IMR-90 (cell line): ENCODE data around the gene PRSS56. TPM values are rescaled to one million over a fixed set of nuclear protein-coding genes. Genes with fewer than 3 reads are reported as not detected.

Experiments
- ATAC-seq: fragments of 200-7000 bp; cut with Tn5 transposase; 2 replicates; pipeline ENCODE4 v1.9.1; 2020; ENCODE audit warnings: low read depth, mild to moderate bottlenecking, moderate library complexity
- BruUV-seq: library from RNA; stranded (reverse); fragments of 400-500 nt; replicated peaks from 2 replicates; lab custom pipeline; 2021; lab: Mats Ljungman, UMichigan
- CTCF ChIA-PET: fragments of 300-600 bp; formaldehyde crosslinking; extraction: SDS; loops from one replicate; lab custom pipeline; 2021; ENCODE audit warnings: antibody characterized with exemption; lab: Yijun Ruan, JAX
- POLR2A ChIA-PET: fragments of 300-600 bp; sonication (Branson Sonifier 250); formaldehyde crosslinking; loops from one replicate; lab custom pipeline; 2022; ENCODE audit warnings: antibody characterized with exemption; ENCODE audit not compliant: unreplicated experiment; lab: Charles Lee
- DNase-seq: peaks from one replicate; pipeline ENCODE4 v3.0.0; 2013
- H2AFZ ChIP-seq: replicated peaks from 2 replicates; pipeline ENCODE3; 2013; ENCODE audit warnings: low read length, mild to moderate bottlenecking; ENCODE audit not compliant: poor library complexity
- H2AK5ac ChIP-seq: 2 replicates; pipeline ENCODE4 v1.6.1; 2013; ENCODE audit warnings: low read depth, low read length, inconsistent platforms
- H2AK9ac ChIP-seq: replicated peaks from 2 replicates; pipeline ENCODE3; 2013; ENCODE audit warnings: mild to moderate bottlenecking, low read depth, low read length, moderate library complexity; ENCODE audit not compliant: poor library complexity
- H2BK120ac ChIP-seq: 2 replicates; pipeline ENCODE4 v1.6.1; 2013; ENCODE audit warnings: low read depth, low read length, inconsistent platforms
- H2BK15ac ChIP-seq: 3 replicates; pipeline ENCODE4 v1.6.1; 2013; ENCODE audit warnings: low read depth, low read length, inconsistent platforms
- H2BK20ac ChIP-seq: 2 replicates; pipeline ENCODE4 v1.6.1; 2013; ENCODE audit warnings: low read depth, mild to moderate bottlenecking, inconsistent platforms, low read length, moderate library complexity
- H2BK5ac ChIP-seq: 2 replicates; pipeline ENCODE4 v1.6.1; 2013; ENCODE audit warnings: mild to moderate bottlenecking, low read depth, low read length, inconsistent platforms; ENCODE audit not compliant: poor library complexity, severe bottlenecking
- H3K14ac ChIP-seq: replicated peaks from 2 replicates; pipeline ENCODE4 v1.6.1; 2013; ENCODE audit warnings: low read depth, low read length, inconsistent platforms
- H3K18ac ChIP-seq: 2 replicates; pipeline ENCODE4 v1.6.1; 2013; ENCODE audit warnings: low read depth, low read length, control low read depth
- H3K23ac ChIP-seq: 2 replicates; pipeline ENCODE4 v1.6.1; 2013; ENCODE audit warnings: low read depth, low read length, inconsistent platforms
- H3K27ac ChIP-seq: 2 replicates; pipeline ENCODE4 v1.5.1; 2013; ENCODE audit warnings: mild to moderate bottlenecking, control low read depth, low read length; ENCODE audit not compliant: insufficient read depth
- H3K27me3 ChIP-seq: 2 replicates; pipeline ENCODE4 v1.6.1; 2013; ENCODE audit warnings: low read length; ENCODE audit not compliant: control insufficient read depth, insufficient read depth
- H3K36me3 ChIP-seq: 2 replicates; pipeline ENCODE4 v1.6.1; 2013; ENCODE audit warnings: low read length, mixed read lengths; ENCODE audit not compliant: control insufficient read depth, insufficient read depth
- H3K4ac ChIP-seq: 2 replicates; pipeline ENCODE4 v1.6.1; 2013; ENCODE audit warnings: low read depth, low read length, inconsistent platforms
- H3K4me1 ChIP-seq: 2 replicates; pipeline ENCODE4 v1.6.1; 2013; ENCODE audit warnings: low read length, mixed read lengths; ENCODE audit not compliant: control insufficient read depth, insufficient read depth
- H3K4me2 ChIP-seq: 2 replicates; pipeline ENCODE4 v1.6.1; 2013; ENCODE audit warnings: low read depth, mild to moderate bottlenecking, control low read depth, low read length, moderate library complexity
- H3K4me3 ChIP-seq: 2 replicates; pipeline ENCODE4 v1.5.1; 2013; ENCODE audit warnings: low read depth, mild to moderate bottlenecking, control low read depth, low read length, moderate library complexity; ENCODE audit not compliant: insufficient read depth
- H3K56ac ChIP-seq: 2 replicates; pipeline ENCODE4 v1.6.1; 2013; ENCODE audit warnings: low read length, inconsistent platforms; ENCODE audit not compliant: insufficient read depth; ENCODE audit errors: extremely low read depth
- H3K79me1 ChIP-seq, 2 experiments: 2 replicates each; pipeline ENCODE4 v1.6.1; 2013; ENCODE audit warnings: low read length in 2 of 2, inconsistent platforms in 1 of 2, low read depth in 1 of 2
- H3K9ac ChIP-seq: 2 replicates; pipeline ENCODE4 v1.6.1; 2013; ENCODE audit warnings: low read depth, low read length, control low read depth
- H3K9me1 ChIP-seq: 2 replicates; pipeline ENCODE4 v1.6.1; 2013; ENCODE audit warnings: low read length, inconsistent platforms; ENCODE audit not compliant: insufficient read depth
- H3K9me3 ChIP-seq: 2 replicates; pipeline ENCODE4 v1.6.1; 2013; ENCODE audit warnings: low read length; ENCODE audit not compliant: control insufficient read depth, insufficient read depth
- H4K20me1 ChIP-seq: 2 replicates; pipeline ENCODE4 v1.6.1; 2013; ENCODE audit warnings: low read length, inconsistent platforms; ENCODE audit not compliant: insufficient read depth
- H4K5ac ChIP-seq: 2 replicates; pipeline ENCODE4 v1.6.1; 2013; ENCODE audit warnings: mild to moderate bottlenecking, low read depth, low read length, control low read depth
- H4K8ac ChIP-seq, 2 experiments: 2 replicates each; pipeline ENCODE4 v1.6.1; 2013; ENCODE audit warnings: low read depth in 2 of 2, low read length in 2 of 2, control low read depth in 1 of 2, inconsistent platforms in 1 of 2
- H4K91ac ChIP-seq: 2 replicates; pipeline ENCODE4 v1.6.1; 2013; ENCODE audit warnings: low read depth, low read length, inconsistent platforms; ENCODE audit not compliant: insufficient read depth
- FOS ChIP-seq: fragments of 150-350 bp; IDR thresholded peaks from 2 replicates; pipeline ENCODE4 v1.6.1; 2016; ENCODE audit warnings: low read depth, low read length
- POLR2A ChIP-seq: IDR thresholded peaks from 2 replicates; pipeline ENCODE4 v1.6.1; 2012; ENCODE audit warnings: mild to moderate bottlenecking, low read depth, low read length
- RAD21 ChIP-seq: IDR thresholded peaks from 2 replicates; pipeline ENCODE4 v1.6.1; 2012; ENCODE audit warnings: low read length, improper control_type of control experiment
- RCOR1 ChIP-seq: IDR thresholded peaks from 2 replicates; pipeline ENCODE4 v1.6.1; 2012; ENCODE audit warnings: mild to moderate bottlenecking, low read length, improper control_type of control experiment; ENCODE audit not compliant: insufficient replicate concordance
- WGBS, 2 experiments: methylation state at CpG; one replicate each; pipeline versions ENCODE4 v1.1.5 to v1.1.7; 2013; ENCODE audit warnings: missing lambda C conversion rate in 2 of 2; ENCODE audit not compliant: insufficient read length in 1 of 2; ENCODE audit errors: extremely low coverage in 2 of 2; 5-methylcytosine and 5-hydroxymethylcytosine counted together
- dilution Hi-C: fragments of 300-500 bp; cut with HindIII; formaldehyde crosslinking; loops from one replicate; pipeline ENCODE4 v1.14.3; 2018; ENCODE audit warnings: low sequenced_read_pairs; ENCODE audit not compliant: unreplicated experiment
- in situ Hi-C: fragments of 300-500 bp; cut with MboI; formaldehyde crosslinking; loops from 3 replicates; pipeline ENCODE4 v1.14.3; 2019; ENCODE audit warnings: low sequenced_read_pairs, inconsistent platforms, mixed read lengths
- intact Hi-C: fragments of 100-400 bp; cut with micrococcal nuclease; formaldehyde crosslinking; loops from 2 replicates; pipeline ENCODE4 v1.10.0; 2022
- polyA plus RNA-seq, 3 experiments: library from polyadenylated mRNA; depleted of rRNA; stranded (reverse); fragments of >200 nt; gene quantifications; 2 replicates each; pipeline ENCODE4 v1.2.3, GENCODE V29; 2012; ENCODE audit warnings: low replicate concordance in 1 of 3
- total RNA-seq: library from RNA; depleted of rRNA; stranded (reverse); fragments of >200 nt; gene quantifications from 2 replicates; pipeline ENCODE4 v1.2.3, GENCODE V29; 2012
- TF ChIP-seq, protein P1 (sequence below): fragments of 150-350 bp; IDR thresholded peaks from 2 replicates; pipeline ENCODE4 v1.6.1; 2016; ENCODE audit warnings: low read depth, mild to moderate bottlenecking, low read length, moderate library complexity, borderline replicate concordance

PRSS56 gene
- total and polyA plus RNA-seq, 2 of the 4 experiments (the other 2 are of a cell fraction) = not detected

DNA sequence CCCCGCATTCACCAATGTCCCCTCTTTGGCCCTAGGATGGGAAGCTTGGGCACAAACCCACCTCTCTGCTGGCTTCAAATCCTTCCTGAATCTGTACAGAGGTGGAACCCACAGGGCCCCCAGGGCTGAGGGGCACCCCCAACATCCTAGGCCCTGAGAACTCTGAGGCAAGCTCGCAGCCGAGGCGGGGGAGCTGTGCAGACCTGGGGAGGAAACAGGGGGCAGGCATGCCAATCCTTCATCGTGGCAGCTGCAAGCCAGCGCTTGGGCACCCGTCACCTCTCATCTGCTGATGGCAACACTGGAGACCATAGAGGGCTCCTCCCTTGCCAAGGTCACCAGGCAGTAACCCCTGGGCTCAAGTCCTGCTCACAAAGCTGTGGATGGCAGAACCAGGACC lies 43.4 kb upstream of the PRSS56 start:
- Histone ChIP-seq H3K56ac (no peak overlapping the region), H4K5ac (no peak overlapping the region), H3K4ac (no peak overlapping the region), H3K4me3 (no peak overlapping the region), H3K4me1 (no peaks in the 10 kb centered on the region), H3K36me3 (no peaks in the 10 kb centered on the region), H3K23ac (no peak overlapping the region), H3K9me1 (no peaks in the 10 kb centered on the region), H3K4me2 (no peak overlapping the region), H4K8ac (no peak overlapping the region), H2AK5ac (no peak overlapping the region), H3K9me3 (peaks cover 3% of the 10 kb centered on the region; the same call in 1 of the 2 replicates), H4K91ac (no peak overlapping the region), H3K79me1 (no peaks in the 10 kb centered on the region), H2BK20ac (no peak overlapping the region), H2AK9ac (no peak overlapping the region), H3K27ac (no peak overlapping the region), H3K9ac (no peak overlapping the region), H2BK120ac (no peak overlapping the region), H3K14ac (no peak overlapping the region), H2AFZ (no peak overlapping the region), H2BK15ac (no peak overlapping the region), H3K27me3 (peaks cover 50% of the 10 kb centered on the region), H3K18ac (no peak overlapping the region), H2BK5ac (no peak overlapping the region), H4K20me1 (no peaks in the 10 kb centered on the region)
- BruUV-seq = no TSS peak
- DNase-seq (no peak), ATAC-seq (no peak)
- POLR2A ChIA-PET = no interaction called here
- dilution Hi-C loops = no loop called here
- CTCF ChIA-PET = no interaction called here
- WGBS, 2 experiments = 75% methylated on average over 7 of the region's 7 CpGs; no CpG with 5 or more reads in 1 of the 2 experiments
- TF ChIP-seq POLR2A (no peak), RAD21 (no peak), RCOR1 (no peak), FOS (no peak)
- TF ChIP-seq, protein P1, sequence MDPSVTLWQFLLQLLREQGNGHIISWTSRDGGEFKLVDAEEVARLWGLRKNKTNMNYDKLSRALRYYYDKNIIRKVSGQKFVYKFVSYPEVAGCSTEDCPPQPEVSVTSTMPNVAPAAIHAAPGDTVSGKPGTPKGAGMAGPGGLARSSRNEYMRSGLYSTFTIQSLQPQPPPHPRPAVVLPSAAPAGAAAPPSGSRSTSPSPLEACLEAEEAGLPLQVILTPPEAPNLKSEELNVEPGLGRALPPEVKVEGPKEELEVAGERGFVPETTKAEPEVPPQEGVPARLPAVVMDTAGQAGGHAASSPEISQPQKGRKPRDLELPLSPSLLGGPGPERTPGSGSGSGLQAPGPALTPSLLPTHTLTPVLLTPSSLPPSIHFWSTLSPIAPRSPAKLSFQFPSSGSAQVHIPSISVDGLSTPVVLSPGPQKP = no peak
- in situ Hi-C loops = no loop called here
- intact Hi-C loops = no loop called here
